HFFc6 (cell line): ENCODE measurements around the gene EML4. TPM values are rescaled to one million over a fixed set of nuclear protein-coding genes. Genes with fewer than 3 reads are reported as not detected.

Source experiments
- DNase-seq: peaks from one replicate; pipeline ENCODE4 v3.0.0-alpha.2; 2018
- H3K27ac Mint-ChIP-seq: 2 replicates; pipeline ENCODE4 v1.8.0; 2020; ENCODE audit warnings: mild to moderate bottlenecking, mixed read lengths
- H3K27me3 Mint-ChIP-seq: 2 replicates; pipeline ENCODE4 v1.8.0; 2021; ENCODE audit warnings: mild to moderate bottlenecking, moderate library complexity, mixed read lengths; ENCODE audit not compliant: insufficient read depth
- H3K36me3 Mint-ChIP-seq: 2 replicates; pipeline ENCODE4 v1.8.0; 2021; ENCODE audit warnings: low read depth, mixed read lengths
- H3K4me1 Mint-ChIP-seq: 2 replicates; pipeline ENCODE4 v1.8.0; 2020; ENCODE audit warnings: low read depth, mixed read lengths
- H3K4me3 Mint-ChIP-seq: 2 replicates; pipeline ENCODE4 v1.8.0; 2020; ENCODE audit warnings: mild to moderate bottlenecking, moderate library complexity, mixed read lengths
- H3K9me3 Mint-ChIP-seq: 2 replicates; pipeline ENCODE4 v1.8.0; 2020; ENCODE audit warnings: mild to moderate bottlenecking, mixed read lengths
- total RNA-seq, 6 experiments: library from RNA; stranded (reverse); fragmentation: NEBNext Ultra II Directional; extraction: Animal tissue kit (Norgen Biotek cat#: 25700); gene quantifications; 2 replicates in 1 of 6; 3 replicates in 5 of 6; pipeline ENCODE4 v1.2.3, GENCODE V29; 2021
- TF ChIP-seq, protein P1 (sequence below): fragments of 200-600 bp; sonication (generic); IDR thresholded peaks from 2 replicates; pipeline ENCODE4 v1.5.0; 2021; ENCODE audit warnings: antibody characterized with exemption, mild to moderate bottlenecking

Gene EML4
- total RNA-seq, 6 experiments from 2014 or later: 31.7 to 35.8 (median 33.6) TPM

DNA sequence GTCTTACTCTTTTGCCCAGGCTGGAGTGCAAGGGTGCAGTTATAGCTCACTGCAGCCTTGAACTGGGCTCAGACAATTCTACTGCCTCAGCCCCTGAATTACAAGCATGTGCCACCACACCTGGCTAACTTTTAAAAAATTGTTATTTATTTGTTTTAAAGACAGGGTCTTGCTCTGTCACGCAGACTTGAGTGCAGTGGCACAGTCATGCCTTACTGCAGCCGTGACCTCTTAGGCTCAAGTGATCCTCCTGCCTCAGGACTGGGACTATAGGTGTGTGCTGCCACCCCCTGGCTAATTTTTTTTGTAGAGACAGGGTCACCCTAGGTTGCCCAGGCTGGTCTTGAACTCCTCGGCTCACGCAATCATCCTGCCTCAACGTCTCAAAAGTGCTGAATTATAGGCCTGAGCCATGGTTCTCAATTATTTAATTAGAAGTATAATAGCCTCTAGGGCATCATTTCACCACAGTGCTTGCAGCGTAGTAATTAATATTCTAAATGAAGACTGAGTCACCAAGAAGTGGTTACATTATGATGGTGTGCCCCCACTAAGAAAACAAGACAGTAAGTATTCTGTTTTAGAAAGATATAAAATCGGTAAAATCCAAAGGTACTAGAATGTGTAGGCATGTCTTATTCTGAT lies 69.6 kb downstream of the EML4 start:
- H3K27ac Mint-ChIP-seq: no peak overlapping the region
- TF ChIP-seq, protein P1, sequence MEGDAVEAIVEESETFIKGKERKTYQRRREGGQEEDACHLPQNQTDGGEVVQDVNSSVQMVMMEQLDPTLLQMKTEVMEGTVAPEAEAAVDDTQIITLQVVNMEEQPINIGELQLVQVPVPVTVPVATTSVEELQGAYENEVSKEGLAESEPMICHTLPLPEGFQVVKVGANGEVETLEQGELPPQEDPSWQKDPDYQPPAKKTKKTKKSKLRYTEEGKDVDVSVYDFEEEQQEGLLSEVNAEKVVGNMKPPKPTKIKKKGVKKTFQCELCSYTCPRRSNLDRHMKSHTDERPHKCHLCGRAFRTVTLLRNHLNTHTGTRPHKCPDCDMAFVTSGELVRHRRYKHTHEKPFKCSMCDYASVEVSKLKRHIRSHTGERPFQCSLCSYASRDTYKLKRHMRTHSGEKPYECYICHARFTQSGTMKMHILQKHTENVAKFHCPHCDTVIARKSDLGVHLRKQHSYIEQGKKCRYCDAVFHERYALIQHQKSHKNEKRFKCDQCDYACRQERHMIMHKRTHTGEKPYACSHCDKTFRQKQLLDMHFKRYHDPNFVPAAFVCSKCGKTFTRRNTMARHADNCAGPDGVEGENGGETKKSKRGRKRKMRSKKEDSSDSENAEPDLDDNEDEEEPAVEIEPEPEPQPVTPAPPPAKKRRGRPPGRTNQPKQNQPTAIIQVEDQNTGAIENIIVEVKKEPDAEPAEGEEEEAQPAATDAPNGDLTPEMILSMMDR: peak; percentile 65
- H3K4me1 Mint-ChIP-seq: peaks cover 25% of the 10 kb centered on the region
- no peaks in the 10 kb centered on the region for H3K27me3 Mint-ChIP-seq
- no peaks in the 10 kb centered on the region for H3K9me3 Mint-ChIP-seq
- 0 out of 2 replicates have a peak, but pooled peaks cover 4% of the 10 kb centered on the region for H3K36me3 Mint-ChIP-seq
- DNase-seq: peak; percentile 5
- H3K4me3 Mint-ChIP-seq: no peak overlapping the region

DNA sequence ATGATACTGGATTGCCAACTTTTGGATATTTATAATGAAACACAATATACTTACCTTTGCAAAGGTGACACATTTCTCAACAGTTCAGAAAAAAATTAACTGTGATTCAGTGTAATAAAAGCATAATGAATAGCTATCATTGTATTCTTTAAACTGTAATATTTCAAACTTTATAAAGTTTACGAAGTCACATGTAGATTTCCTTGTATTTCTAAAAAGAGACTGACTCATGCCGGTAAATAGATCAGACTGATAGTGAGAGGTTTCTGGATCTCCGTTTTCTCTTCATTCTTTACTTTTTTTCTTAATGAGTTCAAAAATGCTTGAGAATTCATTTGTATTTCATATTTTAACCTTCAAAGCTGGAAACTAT lies 70.1 kb downstream of the EML4 start:
- Mint-ChIP-seq H3K9me3 (no peaks in the 10 kb centered on the region), H3K4me1 (peaks cover 20% of the 10 kb centered on the region), H3K27ac (0 out of 2 replicates have a peak overlapping the region, but pooled peaks have one; percentile 35), H3K4me3 (no peak overlapping the region), H3K36me3 (0 out of 2 replicates have a peak, but pooled peaks cover 4% of the 10 kb centered on the region), H3K27me3 (no peaks in the 10 kb centered on the region)
- DNase-seq: no peak
- TF ChIP-seq, protein P1: no peak

DNA sequence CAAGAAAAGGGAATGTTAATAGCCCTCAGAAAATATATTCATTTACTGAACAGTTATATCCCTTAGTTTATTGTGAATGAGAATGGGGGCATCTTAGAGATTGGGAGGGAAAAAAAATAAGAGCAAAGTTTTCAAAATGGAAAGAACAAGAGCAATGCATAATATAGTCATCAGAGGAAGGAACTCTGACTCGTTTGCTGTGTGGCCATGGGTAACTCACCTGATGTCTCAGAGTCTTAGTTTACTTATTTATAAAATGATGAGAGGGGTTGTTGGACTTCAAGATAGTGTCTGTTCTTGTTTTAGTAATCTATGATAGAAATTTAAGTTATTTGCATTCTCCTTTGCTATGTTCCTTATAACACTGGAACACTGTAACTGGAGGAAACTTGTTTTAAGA lies 70.7 kb downstream of the EML4 start:
- TF ChIP-seq, protein P1: no peak
- Mint-ChIP-seq H3K9me3 (no peaks in the 10 kb centered on the region), H3K4me1 (peaks cover 19% of the 10 kb centered on the region), H3K4me3 (no peak overlapping the region), H3K27me3 (no peaks in the 10 kb centered on the region), H3K36me3 (0 out of 2 replicates have a peak, but pooled peaks cover 4% of the 10 kb centered on the region), H3K27ac (no peak overlapping the region)
- no peak for DNase-seq

DNA sequence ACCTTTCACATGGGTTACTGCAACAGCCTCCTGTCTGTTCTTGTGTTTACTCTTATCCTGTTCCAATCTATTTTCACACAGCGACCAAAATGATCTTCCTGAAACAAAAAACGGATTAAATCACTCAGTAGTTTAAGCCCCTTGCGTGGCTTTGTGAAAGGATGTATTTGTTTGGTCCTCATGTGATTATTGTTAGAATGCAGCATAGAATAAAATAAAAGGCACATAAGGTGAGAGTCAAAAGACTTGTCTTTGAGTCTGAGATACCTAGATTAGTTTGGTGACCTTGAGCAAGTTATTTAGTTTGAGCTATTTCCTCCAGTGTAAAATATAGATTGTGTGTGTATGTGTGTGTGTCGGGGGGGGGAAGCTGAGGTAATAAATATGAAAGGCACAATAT lies 72.4 kb downstream of the EML4 start:
- Mint-ChIP-seq H3K27me3 (no peaks in the 10 kb centered on the region), H3K4me3 (no peak overlapping the region), H3K36me3 (peaks cover 12% of the 10 kb centered on the region), H3K9me3 (no peaks in the 10 kb centered on the region), H3K27ac (no peak overlapping the region), H3K4me1 (peaks cover 19% of the 10 kb centered on the region)
- TF ChIP-seq, protein P1: no peak
- DNase-seq: no peak

DNA sequence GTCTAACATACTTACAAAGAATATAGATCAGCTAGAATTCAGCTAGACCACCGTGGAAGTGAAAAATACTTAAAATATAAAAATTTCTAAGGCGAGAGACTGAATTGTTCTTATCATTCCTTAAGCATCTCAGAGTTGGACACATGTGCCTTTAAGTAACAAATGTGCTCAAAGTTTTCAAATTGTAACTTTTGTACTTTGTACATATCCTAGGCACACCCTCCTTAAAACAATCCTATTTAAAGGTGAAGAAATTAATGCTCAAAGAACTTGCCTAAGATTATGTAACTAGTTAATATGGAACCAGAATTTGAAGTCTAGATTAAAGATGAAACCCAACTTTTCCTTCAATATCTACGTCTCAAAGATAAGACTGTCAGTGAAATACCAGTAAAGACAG lies 74.1 kb downstream of the EML4 start:
- TF ChIP-seq, protein P1: no peak
- Mint-ChIP-seq H3K9me3 (no peaks in the 10 kb centered on the region), H3K27ac (no peak overlapping the region), H3K27me3 (no peaks in the 10 kb centered on the region), H3K4me1 (peaks cover 15% of the 10 kb centered on the region), H3K36me3 (peaks cover 10% of the 10 kb centered on the region), H3K4me3 (no peak overlapping the region)
- no peak for DNase-seq
